HepG2 (cell line): ENCODE data around the gene TIMM44. TPM values are rescaled to one million over a fixed set of nuclear protein-coding genes. Genes with fewer than 3 reads are reported as not detected.

Experiments used
- ATAC-seq: fragments of 200-7000 bp; cut with Tn5 transposase; 3 replicates; pipeline ENCODE4 v1.9.1; 2020; ENCODE audit warnings: mild to moderate bottlenecking, moderate library complexity
- BruUV-seq: library from RNA; stranded (reverse); fragments of 400-500 nt; replicated peaks from 2 replicates; lab custom pipeline; 2021; lab: Mats Ljungman, UMichigan
- CTCF ChIA-PET: fragments of 300-600 bp; formaldehyde crosslinking; extraction: SDS; loops from one replicate; lab custom pipeline; 2021; ENCODE audit warnings: low total read pairs, inconsistent platforms, low intra/inter-chr PET ratio; lab: Yijun Ruan, JAX
- POLR2A ChIA-PET: fragments of 350-600 bp; sonication (Branson Sonifier 250); formaldehyde crosslinking; loops from one replicate; lab custom pipeline; 2020; ENCODE audit warnings: antibody characterized with exemption, inconsistent platforms; lab: Yijun Ruan, JAX
- DNase-seq: peaks from one replicate; pipeline ENCODE4 v3.0.0-alpha.2; 2015; ENCODE audit warnings: low spot score
- FAIRE-seq: peaks from 3 replicates; lab custom pipeline; 2011; peaks lifted over from hg19 to GRCh38; lab: Jason Lieb, UNC
- H2AFZ ChIP-seq: one replicate; pipeline ENCODE4 v1.6.1; 2011; ENCODE audit warnings: low read length, inconsistent platforms
- H3K27ac ChIP-seq: fragments of 300-600 bp; 3 replicates; pipeline ENCODE4 v1.8.0; 2011; ENCODE audit warnings: mixed run types, mild to moderate bottlenecking, mixed read lengths, low read length, inconsistent platforms; ENCODE audit not compliant: insufficient read depth; ENCODE audit errors: extremely low read length
- H3K27me3 ChIP-seq, 2 experiments: fragments of 200-600 bp in 1 of 2; 2 replicates in 1 of 2; 3 replicates in 1 of 2; pipeline versions ENCODE4 v1.6.0 to v1.8.0; 2011; ENCODE audit warnings: low read length in 2 of 2, mild to moderate bottlenecking in 2 of 2, moderate library complexity in 2 of 2, inconsistent platforms in 1 of 2; ENCODE audit not compliant: insufficient read depth in 2 of 2, control insufficient read depth in 1 of 2
- H3K36me3 ChIP-seq, 2 experiments: fragments of 200-600 bp in 1 of 2; replicated peaks in 1 of 2; 2 replicates in 1 of 2; 3 replicates in 1 of 2; pipeline versions ENCODE4 v1.5.1 to v1.8.0; 2011; ENCODE audit warnings: low read length in 2 of 2, inconsistent platforms in 1 of 2; ENCODE audit not compliant: insufficient read depth in 2 of 2, control insufficient read depth in 1 of 2
- H3K4me1 ChIP-seq: 2 replicates; pipeline ENCODE4 v1.5.1; 2012; ENCODE audit warnings: low read length, inconsistent platforms; ENCODE audit not compliant: insufficient read depth
- H3K4me2 ChIP-seq: 2 replicates; pipeline ENCODE4 v1.6.0; 2011; ENCODE audit warnings: low read depth, low read length, inconsistent platforms
- H3K4me3 ChIP-seq, 3 experiments: fragments of 200-600 bp in 1 of 3; sonication (generic), shearing (Covaris generic) in 1 of 3; replicated peaks in 1 of 3; 2 replicates each; pipeline ENCODE4 v1.5.1; 2011 to 2016; ENCODE audit warnings: low read length in 3 of 3, inconsistent platforms in 2 of 3, low read depth in 2 of 3, mild to moderate bottlenecking in 2 of 3, control low read depth in 1 of 3, mixed read lengths in 1 of 3; ENCODE audit not compliant: insufficient read depth in 1 of 3
- H3K79me2 ChIP-seq: one replicate; pipeline ENCODE4 v1.6.1; 2011; ENCODE audit warnings: low read length, inconsistent platforms; ENCODE audit not compliant: insufficient read depth
- H3K9ac ChIP-seq: 2 replicates; pipeline ENCODE4 v1.6.0; 2011; ENCODE audit warnings: mild to moderate bottlenecking, low read depth, low read length, inconsistent platforms; ENCODE audit not compliant: insufficient read depth
- H3K9me3 ChIP-seq: 2 replicates; pipeline ENCODE4 v1.5.1; 2012; ENCODE audit warnings: mild to moderate bottlenecking, low read length
- H4K20me1 ChIP-seq: 2 replicates; pipeline ENCODE4 v1.6.0; 2011; ENCODE audit warnings: inconsistent platforms, mild to moderate bottlenecking, low read length, moderate library complexity; ENCODE audit not compliant: insufficient read depth
- AGO2 ChIP-seq: fragments of 200-400 bp; formaldehyde crosslinking; optimal IDR thresholded peaks from 2 replicates; pipeline ENCODE3; 2017; ENCODE audit warnings: mild to moderate bottlenecking, low read depth, low read length, moderate library complexity
- MTF1 ChIP-seq: sonication (generic); formaldehyde crosslinking; IDR thresholded peaks from 2 replicates; pipeline ENCODE4 v1.5.0; 2020; ENCODE audit warnings: missing genetic modification reagents
- ZBTB37 ChIP-seq: sonication (generic); formaldehyde crosslinking; IDR thresholded peaks from 2 replicates; pipeline ENCODE4 v1.4.0; 2020; ENCODE audit warnings: mild to moderate bottlenecking, missing genetic modification reagents
- ZMYM3 ChIP-seq: sonication (generic); formaldehyde crosslinking; IDR thresholded peaks from 2 replicates; pipeline ENCODE4 v1.5.1; 2020; ENCODE audit warnings: mild to moderate bottlenecking, missing genetic modification reagents
- ZNF317 ChIP-seq: sonication (generic); formaldehyde crosslinking; IDR thresholded peaks from 2 replicates; pipeline ENCODE4 v1.5.0; 2020; ENCODE audit warnings: mild to moderate bottlenecking, missing genetic modification reagents
- ZNF343 ChIP-seq: sonication (generic); formaldehyde crosslinking; IDR thresholded peaks from 2 replicates; pipeline ENCODE4 v1.4.0; 2020; ENCODE audit warnings: mild to moderate bottlenecking, missing genetic modification reagents
- ZNF672 ChIP-seq: sonication (generic); formaldehyde crosslinking; IDR thresholded peaks from 2 replicates; pipeline ENCODE4 v1.8.1; 2022; ENCODE audit warnings: missing genetic modification reagents
- ZNF891 ChIP-seq: sonication (generic); formaldehyde crosslinking; IDR thresholded peaks from 2 replicates; pipeline ENCODE4 v1.5.0; 2020; ENCODE audit warnings: mild to moderate bottlenecking, missing genetic modification reagents
- WGBS: methylation state at CpG from one replicate; pipeline ENCODE4 v1.1.6; 2017; ENCODE audit warnings: low lambda C conversion rate; 5-methylcytosine and 5-hydroxymethylcytosine counted together
- in situ Hi-C: cut with HindIII; loops from 2 replicates; pipeline ENCODE4 v1.10.0; 2017; ENCODE audit warnings: low pct_unique_long_range_greater_than_20kb; ENCODE audit not compliant: extremely low pct_ligation_motif_present
- intact Hi-C: fragments of 100-400 bp; cut with micrococcal nuclease; formaldehyde crosslinking; loops from one replicate; pipeline ENCODE4 v1.10.0; 2022; ENCODE audit not compliant: unreplicated experiment
- polyA plus RNA-seq, 8 experiments: library from polyadenylated mRNA; depleted of rRNA in 3 of 8; stranded (reverse) in 7 of 8; unstranded in 1 of 8; fragments of >200 nt; fragmentation: Illumina TruSeq in 4 of 8; extraction: Trizol in 4 of 8; gene quantifications; 2 replicates each; pipeline versions ENCODE4 v1.2.1 to v1.2.3, GENCODE V29; 2011 to 2016; ENCODE audit warnings: low read depth in 4 of 8, missing spikeins in 1 of 8, mixed read lengths in 1 of 8; ENCODE audit not compliant: insufficient read depth in 1 of 8
- total RNA-seq, 5 experiments: library from RNA; depleted of rRNA; stranded (reverse); fragments of >200 nt; fragmentation: Illumina TruSeq; extraction: Trizol; gene quantifications; 2 replicates each; pipeline ENCODE4 v1.2.3, GENCODE V29; 2016; ENCODE audit warnings: low read depth in 1 of 5

Gene TIMM44
- total and polyA plus RNA-seq, 2 of the 13 experiments (the other 11 are each of a cell fraction or from before 2014, with no cell fraction given) = 42.9 to 72.6 TPM

- TF ChIP-seq MTF1 (no peak), ZBTB37 (CRISPR knock-in tag) (no peak), ZNF672 (CRISPR knock-in tag) (no peak)
Measured at GRCh38 chr19:7986321-7987113, 43.1 kb upstream of the TIMM44 start (continued).

DNA sequence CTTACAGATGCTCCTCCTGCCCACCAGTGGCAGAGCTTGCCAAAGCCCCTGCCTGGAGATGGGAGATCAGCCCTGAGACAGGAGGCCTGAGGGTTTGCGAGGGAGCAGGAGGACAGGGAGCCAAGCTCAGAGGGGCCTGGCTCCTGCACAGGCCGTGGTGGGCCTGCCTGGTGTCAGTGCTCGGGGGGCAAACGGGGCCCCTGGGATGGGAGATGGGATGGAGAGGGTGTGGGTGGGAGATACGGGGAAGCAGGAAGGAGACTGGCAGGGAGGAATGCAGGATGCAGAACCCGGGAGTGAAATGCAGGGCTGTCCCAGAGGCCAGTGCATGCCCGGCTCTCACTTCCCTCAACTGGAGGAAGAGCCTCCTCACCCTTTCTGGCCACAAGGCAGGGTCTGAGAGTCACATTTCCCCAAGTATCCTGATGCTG lies 42.0 kb upstream of the TIMM44 start:
- BruUV-seq = no TSS peak
- H3K79me2 ChIP-seq = peaks cover 12% of the 10 kb centered on the region
- H3K27ac ChIP-seq = no peak overlapping the region
- CTCF ChIA-PET = no interaction called here
- peak; percentile 67 for TF ChIP-seq AGO2
- TF ChIP-seq ZNF891 (CRISPR knock-in tag) = no peak
- no peak for TF ChIP-seq ZNF343
- no peak for TF ChIP-seq ZMYM3
- no peak for TF ChIP-seq ZNF317 (CRISPR knock-in tag)
- in situ Hi-C loops (no loop called here), intact Hi-C loops (no loop called here)
- FAIRE-seq = no peak
- POLR2A ChIA-PET = no interaction called here
- H2AFZ ChIP-seq = no peak overlapping the region
- no peaks in the 10 kb centered on the region for H3K27me3 ChIP-seq
- DNase-seq = no peak
- no peak for ATAC-seq
- no peaks in the 10 kb centered on the region for H3K9me3 ChIP-seq
- peaks cover 52 to 91% of the 10 kb centered on the region in 2 experiments for H3K36me3 ChIP-seq
- WGBS = 100% methylated on average over 6 of the region's 7 CpGs
- H3K4me2 ChIP-seq = no peak overlapping the region
- H3K4me3 ChIP-seq = no peak overlapping the region
- no peak overlapping the region for H3K9ac ChIP-seq
- no peaks in the 10 kb centered on the region for H3K4me1 ChIP-seq
- peaks cover 12% of the 10 kb centered on the region for H4K20me1 ChIP-seq
